A549 (cell line): ENCODE data around the gene CTU1. TPM values are rescaled to one million over a fixed set of nuclear protein-coding genes. Genes with fewer than 3 reads are reported as not detected.

Experiments
- ATAC-seq, 2 experiments: fragments of 200-7000 bp in 1 of 2; fragments of >200 bp in 1 of 2; cut with Nextera tagmentation in 1 of 2; cut with Tn5 transposase in 1 of 2; 3 replicates each; pipeline versions ENCODE4 v1.8.0 to v1.9.1; 2018 to 2020; ENCODE audit warnings: mild to moderate bottlenecking in 1 of 2, moderate library complexity in 1 of 2
- CTCF ChIA-PET: fragments of 300-600 bp; sonication (Branson Sonifier 250); formaldehyde crosslinking; extraction: SDS; loops from one replicate; lab custom pipeline; 2021; ENCODE audit warnings: antibody characterized with exemption, inconsistent platforms; lab: Yijun Ruan, JAX
- POLR2A ChIA-PET: fragments of 350-600 bp; formaldehyde crosslinking; extraction: SDS; loops from one replicate; lab custom pipeline; 2021; ENCODE audit warnings: antibody characterized with exemption, inconsistent platforms; lab: Yijun Ruan, JAX
- DNase-seq, 2 experiments: peaks; one replicate each; pipeline versions ENCODE4 v3.0.0 to v3.0.0-alpha.2; 2011 to 2016; ENCODE audit warnings: low read depth in 1 of 2, low spot score in 1 of 2
- FAIRE-seq: peaks from 2 replicates; lab custom pipeline; 2011; peaks lifted over from hg19 to GRCh38; lab: Jason Lieb, UNC
- H3K27ac ChIP-seq, 2 experiments: fragments of >200 bp; sonication (Bioruptor Twin); formaldehyde crosslinking; 3 replicates each; pipeline ENCODE4 v1.5.1; 2016 to 2017
- H3K4me1 ChIP-seq: fragments of >200 bp; sonication (Bioruptor Twin); formaldehyde crosslinking; 3 replicates; pipeline ENCODE4 v1.6.1; 2016
- H3K4me2 ChIP-seq: fragments of >200 bp; sonication (Bioruptor Twin); formaldehyde crosslinking; 3 replicates; pipeline ENCODE4 v1.6.1; 2016
- H3K4me3 ChIP-seq: fragments of >200 bp; sonication (Bioruptor Twin); formaldehyde crosslinking; 3 replicates; pipeline ENCODE4 v1.5.1; 2016
- H3K9me3 ChIP-seq: fragments of >200 bp; sonication (Bioruptor Twin); formaldehyde crosslinking; 3 replicates; pipeline ENCODE4 v1.6.1; 2016
- BHLHE40 ChIP-seq: IDR thresholded peaks from 2 replicates; pipeline ENCODE4 v1.6.1; 2012; ENCODE audit warnings: low read depth, low read length, inconsistent platforms
- CBX2 ChIP-seq: fragments of 200-600 bp; sonication (generic); IDR thresholded peaks from 2 replicates; pipeline ENCODE4 v1.6.1; 2016; ENCODE audit warnings: low read depth, mild to moderate bottlenecking, borderline replicate concordance
- CHD2 ChIP-seq: fragments of 150-350 bp; IDR thresholded peaks from 2 replicates; pipeline ENCODE4 v1.6.1; 2014; ENCODE audit warnings: low read length; ENCODE audit not compliant: partially characterized antibody
- CHD4 ChIP-seq: fragments of 200-600 bp; sonication (generic); IDR thresholded peaks from 2 replicates; pipeline ENCODE4 v1.6.1; 2016; ENCODE audit warnings: antibody characterized with exemption, mild to moderate bottlenecking, borderline replicate concordance
- EHF ChIP-seq: fragments of 250-450 bp; sonication (Bioruptor Pico); IDR thresholded peaks from 2 replicates; pipeline ENCODE4 v1.5.0; 2020; ENCODE audit warnings: mild to moderate bottlenecking
- EHMT2 ChIP-seq: fragments of 200-600 bp; sonication (generic); IDR thresholded peaks from 2 replicates; pipeline ENCODE4 v1.6.1; 2016; ENCODE audit warnings: antibody characterized with exemption, low read depth, mild to moderate bottlenecking, moderate library complexity
- ESRRA ChIP-seq: fragments of 150-350 bp; IDR thresholded peaks from 2 replicates; pipeline ENCODE4 v1.6.1; 2014; ENCODE audit warnings: mild to moderate bottlenecking, low read length, borderline replicate concordance
- KDM1A ChIP-seq: fragments of 200-600 bp; sonication (generic); IDR thresholded peaks from 2 replicates; pipeline ENCODE4 v1.6.1; 2016; ENCODE audit warnings: low read depth, mild to moderate bottlenecking
- MAFK ChIP-seq: fragments of 450-650 bp; IDR thresholded peaks from 2 replicates; pipeline ENCODE4 v1.6.1; 2014; ENCODE audit not compliant: partially characterized antibody
- NFE2L2 ChIP-seq: fragments of 150-350 bp; conservative IDR thresholded peaks from 2 replicates; pipeline ENCODE4 v1.6.1; 2014; ENCODE audit warnings: low read length
- RAD21 ChIP-seq, 2 experiments: fragments of >200 bp in 1 of 2; sonication (Bioruptor Twin) in 1 of 2; formaldehyde crosslinking in 1 of 2; IDR thresholded peaks in 1 of 2; conservative IDR thresholded peaks in 1 of 2; 2 replicates in 1 of 2; 3 replicates in 1 of 2; pipeline ENCODE4 v1.6.1; 2012 to 2018; ENCODE audit warnings: inconsistent platforms in 1 of 2
- RCOR1 ChIP-seq: fragments of 150-350 bp; IDR thresholded peaks from 2 replicates; pipeline ENCODE4 v1.6.1; 2014; ENCODE audit warnings: antibody characterized with exemption, low read length, low read depth
- RFX5 ChIP-seq: fragments of 450-650 bp; IDR thresholded peaks from 2 replicates; pipeline ENCODE4 v1.7.1; 2014; ENCODE audit warnings: antibody characterized with exemption, mild to moderate bottlenecking, moderate library complexity
- SREBF2 ChIP-seq: fragments of 450-650 bp; IDR thresholded peaks from 2 replicates; pipeline ENCODE4 v1.6.1; 2014; ENCODE audit warnings: mild to moderate bottlenecking, moderate library complexity
- ZNF302 ChIP-seq: fragments of 250-450 bp; sonication (Bioruptor Pico); IDR thresholded peaks from 2 replicates; pipeline ENCODE4 v1.9.0; 2021; ENCODE audit warnings: inconsistent platforms, mild to moderate bottlenecking, moderate library complexity
- WGBS: methylation state at CpG from one replicate; pipeline ENCODE4 v1.1.6; 2017; ENCODE audit errors: missing lambda C conversion rate; 5-methylcytosine and 5-hydroxymethylcytosine counted together
- polyA plus RNA-seq, 4 experiments: library from polyadenylated mRNA; depleted of rRNA in 3 of 4; stranded (reverse); fragments of >200 nt; fragmentation: RNase III in 1 of 4; extraction: RNeasy Plus Mini Kit Qiagen cat#74134 plus additional on column Dnase treatment in 1 of 4; gene quantifications; 2 replicates in 3 of 4; 3 replicates in 1 of 4; pipeline ENCODE4 v1.2.3, GENCODE V29; 2011 to 2017
- TF ChIP-seq, protein P1 (sequence below): IDR thresholded peaks from 2 replicates; pipeline ENCODE4 v1.6.1; 2012; ENCODE audit warnings: low read depth, borderline replicate concordance

CTU1 gene
- polyA plus RNA-seq, 2 of the 4 experiments (the other 2 are of a cell fraction), result 4.5 to 7.4 TPM

DNA sequence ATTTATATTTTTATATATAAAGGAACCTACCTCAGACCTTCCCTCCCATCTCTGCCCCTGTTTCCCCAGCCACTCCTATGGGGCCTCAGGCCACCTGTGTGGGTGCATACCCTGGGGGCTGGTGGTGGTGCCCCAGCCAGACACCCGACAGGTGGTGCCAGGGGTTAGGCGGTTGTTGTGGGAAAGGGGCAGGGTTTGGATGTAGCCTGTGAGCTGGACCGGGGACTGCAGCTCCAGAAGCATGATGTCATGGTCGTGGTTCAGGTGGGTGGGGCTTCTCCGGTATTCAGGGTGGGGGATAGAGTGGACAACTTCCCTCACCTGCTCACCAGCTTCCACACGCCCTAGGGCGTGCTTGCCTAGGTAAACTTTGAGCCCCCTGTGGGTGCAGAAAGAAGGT is 48.5 kb downstream of the CTU1 start:
- H3K4me3 ChIP-seq, result no peak overlapping the region
- no peak for TF ChIP-seq ZNF302 (CRISPR knock-in tag)
- TF ChIP-seq ESRRA, result no peak
- TF ChIP-seq RCOR1, result no peak
- no peak for TF ChIP-seq RFX5
- TF ChIP-seq, protein P1, sequence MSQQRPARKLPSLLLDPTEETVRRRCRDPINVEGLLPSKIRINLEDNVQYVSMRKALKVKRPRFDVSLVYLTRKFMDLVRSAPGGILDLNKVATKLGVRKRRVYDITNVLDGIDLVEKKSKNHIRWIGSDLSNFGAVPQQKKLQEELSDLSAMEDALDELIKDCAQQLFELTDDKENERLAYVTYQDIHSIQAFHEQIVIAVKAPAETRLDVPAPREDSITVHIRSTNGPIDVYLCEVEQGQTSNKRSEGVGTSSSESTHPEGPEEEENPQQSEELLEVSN, result no peak
- TF ChIP-seq KDM1A, result no peak
- TF ChIP-seq RAD21 (conservative IDR thresholded peaks at IDR 0.05 in 1 of 2, IDR thresholded peaks at IDR 0.05 in 1 of 2), result no peak
- no peak for TF ChIP-seq BHLHE40
- no peak for TF ChIP-seq CBX2
- TF ChIP-seq CHD2, result no peak
- TF ChIP-seq SREBF2, result no peak
- TF ChIP-seq EHMT2, result no peak
- no peak for TF ChIP-seq MAFK
- TF ChIP-seq NFE2L2, result no peak
- no peak for TF ChIP-seq EHF
- 2% methylated on average over 7 of the region's 7 CpGs for WGBS
- DNase-seq, result no peak
- ChIA-PET POLR2A (no interaction called here), CTCF (no interaction called here)
- no peak overlapping the region for H3K4me2 ChIP-seq
- peaks cover 3% of the 10 kb centered on the region; the same call in 1 of the 3 replicates for H3K4me1 ChIP-seq
- no peak for ATAC-seq
- H3K27ac ChIP-seq, result no peak overlapping the region
- no peak for FAIRE-seq
- H3K9me3 ChIP-seq, result peaks cover 3% of the 10 kb centered on the region; the same call in 1 of the 3 replicates

DNA sequence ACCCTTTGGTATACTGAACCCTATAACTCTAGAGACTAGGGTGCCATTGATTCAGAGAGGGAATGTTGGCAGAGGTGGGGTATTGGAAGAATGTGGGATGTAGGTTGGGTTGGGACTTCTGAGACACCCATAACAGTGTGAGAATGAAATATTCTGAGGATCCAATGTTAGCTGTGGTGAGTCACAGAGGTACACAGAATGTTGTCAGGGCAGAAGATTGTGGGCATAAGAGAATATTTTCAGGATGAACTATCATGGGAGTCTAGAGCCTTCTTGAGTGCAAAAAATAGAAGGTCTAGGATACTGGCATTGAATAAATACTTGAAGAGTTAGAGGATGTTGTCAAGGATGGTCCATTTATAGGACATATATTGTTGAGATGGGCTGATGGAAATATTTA is 52.3 kb downstream of the CTU1 start:
- Histone ChIP-seq H3K9me3 (peaks cover 3% of the 10 kb centered on the region; the same call in 1 of the 3 replicates), H3K4me2 (no peak overlapping the region), H3K4me1 (no peaks in the 10 kb centered on the region), H3K4me3 (no peak overlapping the region), H3K27ac (no peak overlapping the region)
- POLR2A ChIA-PET, result no interaction called here
- DNase-seq (no peak), FAIRE-seq (no peak), ATAC-seq (0 out of 6 replicates have a peak, but pooled peaks of 1 of the 2 experiments have one; percentile 36)
- CTCF ChIA-PET, result no interaction called here
- TF ChIP-seq CHD4, result no peak

Other genes with a start within 250 kb of the CTU1 start
- gene KLK2, start 235.0 kb downstream of the CTU1 start, polyA plus RNA-seq (2011; rRNA removed), result 0.42 and 0.49 TPM in 2 replicates
- 0.14 to 0.36 TPM (median 0.21 TPM) in 3 replicates for gene KLK2, start 235.0 kb downstream of the CTU1 start, polyA plus RNA-seq (2017; fragmentation: RNase III; extraction: RNeasy Plus Mini Kit Qiagen cat#74134 plus additional on column Dnase treatment)
- gene KLK4, start 197.0 kb downstream of the CTU1 start, polyA plus RNA-seq (2011; rRNA removed), result not detected in 2 replicates
- not detected in 3 replicates for gene KLK4, start 197.0 kb downstream of the CTU1 start, polyA plus RNA-seq (2017; fragmentation: RNase III; extraction: RNeasy Plus Mini Kit Qiagen cat#74134 plus additional on column Dnase treatment)
- gene KLK5, start 155.4 kb downstream of the CTU1 start, polyA plus RNA-seq (2011; rRNA removed), result not detected in 2 replicates
- not detected in 3 replicates for gene KLK5, start 155.4 kb downstream of the CTU1 start, polyA plus RNA-seq (2017; fragmentation: RNase III; extraction: RNeasy Plus Mini Kit Qiagen cat#74134 plus additional on column Dnase treatment)
- gene KLK6, start 138.8 kb downstream of the CTU1 start, polyA plus RNA-seq (2011; rRNA removed), result 0.13 TPM in 2 replicates
- gene KLK6, start 138.8 kb downstream of the CTU1 start, polyA plus RNA-seq (2017; fragmentation: RNase III; extraction: RNeasy Plus Mini Kit Qiagen cat#74134 plus additional on column Dnase treatment), result not detected in 3 replicates
- not detected in 2 replicates for gene KLK7, start 124.5 kb downstream of the CTU1 start, polyA plus RNA-seq (2011; rRNA removed)
- gene KLK7, start 124.5 kb downstream of the CTU1 start, polyA plus RNA-seq (2017; fragmentation: RNase III; extraction: RNeasy Plus Mini Kit Qiagen cat#74134 plus additional on column Dnase treatment), result not detected in 3 replicates
- not detected in 2 replicates for gene KLK8, start 106.8 kb downstream of the CTU1 start, polyA plus RNA-seq (2011; rRNA removed)
- gene KLK8, start 106.8 kb downstream of the CTU1 start, polyA plus RNA-seq (2017; fragmentation: RNase III; extraction: RNeasy Plus Mini Kit Qiagen cat#74134 plus additional on column Dnase treatment), result not detected in 3 replicates
- 0.18 and 0.33 TPM in 2 replicates for gene KLK10, start 88.7 kb downstream of the CTU1 start, polyA plus RNA-seq (2011; rRNA removed)
- gene KLK10, start 88.7 kb downstream of the CTU1 start, polyA plus RNA-seq (2017; fragmentation: RNase III; extraction: RNeasy Plus Mini Kit Qiagen cat#74134 plus additional on column Dnase treatment), result 0.05 TPM in 1 of 3 replicates, not detected in the others
- not detected in 2 replicates for gene KLK11, start 81.8 kb downstream of the CTU1 start, polyA plus RNA-seq (2011; rRNA removed)
- not detected in 3 replicates for gene KLK11, start 81.8 kb downstream of the CTU1 start, polyA plus RNA-seq (2017; fragmentation: RNase III; extraction: RNeasy Plus Mini Kit Qiagen cat#74134 plus additional on column Dnase treatment)
- not detected in 2 replicates for gene KLK12, start 73.4 kb downstream of the CTU1 start, polyA plus RNA-seq (2011; rRNA removed)
- not detected in 3 replicates for gene KLK12, start 73.4 kb downstream of the CTU1 start, polyA plus RNA-seq (2017; fragmentation: RNase III; extraction: RNeasy Plus Mini Kit Qiagen cat#74134 plus additional on column Dnase treatment)
- gene KLK13, start 43.3 kb downstream of the CTU1 start, polyA plus RNA-seq (2011; rRNA removed), result not detected in 2 replicates
- 0.09 TPM in 1 of 3 replicates, not detected in the others for gene KLK13, start 43.3 kb downstream of the CTU1 start, polyA plus RNA-seq (2017; fragmentation: RNase III; extraction: RNeasy Plus Mini Kit Qiagen cat#74134 plus additional on column Dnase treatment)
- 0.14 and 0.22 TPM in 2 replicates for gene KLK14, start 25.5 kb downstream of the CTU1 start, polyA plus RNA-seq (2011; rRNA removed)
- gene KLK14, start 25.5 kb downstream of the CTU1 start, polyA plus RNA-seq (2017; fragmentation: RNase III; extraction: RNeasy Plus Mini Kit Qiagen cat#74134 plus additional on column Dnase treatment), result 0.22 to 0.44 TPM in 2 of 3 replicates, not detected in the other
- gene SIGLEC9, start 16.5 kb upstream of the CTU1 start, polyA plus RNA-seq (2011; rRNA removed), result not detected in 2 replicates
- gene SIGLEC9, start 16.5 kb upstream of the CTU1 start, polyA plus RNA-seq (2017; fragmentation: RNase III; extraction: RNeasy Plus Mini Kit Qiagen cat#74134 plus additional on column Dnase treatment), result not detected in 3 replicates
- not detected in 2 replicates for gene SIGLEC7, start 33.9 kb upstream of the CTU1 start, polyA plus RNA-seq (2011; rRNA removed)
- gene SIGLEC7, start 33.9 kb upstream of the CTU1 start, polyA plus RNA-seq (2017; fragmentation: RNase III; extraction: RNeasy Plus Mini Kit Qiagen cat#74134 plus additional on column Dnase treatment), result not detected in 3 replicates
- gene CD33, start 116.7 kb upstream of the CTU1 start, polyA plus RNA-seq (2011; rRNA removed), result 0.10 and 0.40 TPM in 2 replicates
- gene CD33, start 116.7 kb upstream of the CTU1 start, polyA plus RNA-seq (2017; fragmentation: RNase III; extraction: RNeasy Plus Mini Kit Qiagen cat#74134 plus additional on column Dnase treatment), result 0.13 TPM in 1 of 3 replicates, not detected in the others
- not detected in 2 replicates for gene SIGLECL1, start 142.7 kb upstream of the CTU1 start, polyA plus RNA-seq (2011; rRNA removed)
- not detected in 3 replicates for gene SIGLECL1, start 142.7 kb upstream of the CTU1 start, polyA plus RNA-seq (2017; fragmentation: RNase III; extraction: RNeasy Plus Mini Kit Qiagen cat#74134 plus additional on column Dnase treatment)
- gene IGLON5, start 203.2 kb upstream of the CTU1 start, polyA plus RNA-seq (2011; rRNA removed), result 0.04 and 0.08 TPM in 2 replicates
- 0.05 to 0.06 TPM in 2 of 3 replicates, not detected in the other for gene IGLON5, start 203.2 kb upstream of the CTU1 start, polyA plus RNA-seq (2017; fragmentation: RNase III; extraction: RNeasy Plus Mini Kit Qiagen cat#74134 plus additional on column Dnase treatment)
- gene VSIG10L, start 233.7 kb upstream of the CTU1 start, polyA plus RNA-seq (2011; rRNA removed), result 8.6 and 9.2 TPM in 2 replicates
- 5.7 to 6.8 TPM (median 6.7 TPM) in 3 replicates for gene VSIG10L, start 233.7 kb upstream of the CTU1 start, polyA plus RNA-seq (2017; fragmentation: RNase III; extraction: RNeasy Plus Mini Kit Qiagen cat#74134 plus additional on column Dnase treatment)